GM18511 (cell line): Measurements from ENCODE around the gene GPR25.

Source experiments
- ATAC-seq: cut with Tn5 transposase; IDR thresholded peaks from one replicate; pipeline ENCODE4 v1.9.1; 2021; ENCODE audit warnings: mild to moderate bottlenecking, moderate library complexity; ENCODE audit not compliant: unreplicated experiment

Gene GPR25

DNA sequence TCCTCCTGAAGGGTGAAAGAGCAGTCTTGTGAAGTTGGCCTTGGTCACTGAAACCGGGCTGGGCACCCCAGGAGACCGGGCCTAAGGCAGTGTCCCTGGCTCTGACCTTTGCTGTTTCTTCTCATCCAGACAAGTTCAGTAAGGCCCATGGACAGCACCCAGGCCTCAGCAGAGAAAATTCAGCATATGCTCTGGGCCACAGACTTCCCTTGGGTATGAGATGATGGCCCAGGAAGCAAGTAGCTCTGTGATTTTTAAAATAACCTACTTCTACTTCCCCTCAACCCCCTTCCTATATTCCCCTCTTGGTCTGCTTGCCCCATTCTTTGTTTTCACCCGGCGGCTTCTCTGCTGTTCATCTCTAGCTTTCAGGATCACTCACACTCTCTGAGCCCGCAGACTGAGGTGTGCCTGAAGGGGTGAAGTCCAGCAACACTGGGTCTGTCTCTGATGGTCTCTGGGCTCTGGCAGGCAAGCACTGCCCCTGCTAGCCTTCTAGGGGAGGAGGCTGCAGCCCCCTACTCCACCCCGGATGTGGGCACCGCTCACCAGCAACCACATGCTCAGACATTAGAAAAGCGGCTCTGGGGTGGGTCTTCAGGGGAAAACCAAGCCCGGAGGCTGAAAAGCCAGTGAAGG, 2.9 kb upstream of the GPR25 start:
- ATAC-seq: peak; percentile 51

DNA sequence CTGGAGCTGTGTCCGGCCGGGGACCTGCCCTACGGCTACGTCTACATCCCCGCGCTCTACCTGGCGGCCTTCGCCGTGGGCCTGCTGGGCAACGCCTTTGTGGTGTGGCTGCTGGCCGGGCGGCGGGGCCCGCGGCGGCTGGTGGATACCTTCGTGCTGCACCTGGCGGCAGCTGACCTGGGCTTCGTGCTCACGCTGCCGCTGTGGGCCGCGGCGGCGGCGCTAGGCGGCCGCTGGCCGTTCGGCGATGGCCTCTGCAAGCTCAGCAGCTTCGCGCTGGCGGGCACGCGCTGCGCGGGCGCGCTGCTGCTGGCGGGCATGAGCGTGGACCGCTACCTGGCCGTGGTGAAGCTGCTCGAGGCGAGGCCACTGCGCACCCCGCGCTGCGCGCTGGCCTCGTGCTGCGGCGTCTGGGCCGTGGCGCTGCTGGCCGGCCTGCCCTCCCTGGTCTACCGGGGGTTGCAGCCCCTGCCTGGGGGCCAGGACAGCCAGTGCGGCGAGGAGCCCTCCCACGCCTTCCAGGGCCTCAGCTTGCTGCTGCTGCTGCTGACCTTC, 412 bp downstream of the GPR25 start:
- ATAC-seq: no peak

GRCh38 chr1:200873671-200874397, 1.1 kb downstream of the GPR25 start:
- ATAC-seq: no peak

DNA sequence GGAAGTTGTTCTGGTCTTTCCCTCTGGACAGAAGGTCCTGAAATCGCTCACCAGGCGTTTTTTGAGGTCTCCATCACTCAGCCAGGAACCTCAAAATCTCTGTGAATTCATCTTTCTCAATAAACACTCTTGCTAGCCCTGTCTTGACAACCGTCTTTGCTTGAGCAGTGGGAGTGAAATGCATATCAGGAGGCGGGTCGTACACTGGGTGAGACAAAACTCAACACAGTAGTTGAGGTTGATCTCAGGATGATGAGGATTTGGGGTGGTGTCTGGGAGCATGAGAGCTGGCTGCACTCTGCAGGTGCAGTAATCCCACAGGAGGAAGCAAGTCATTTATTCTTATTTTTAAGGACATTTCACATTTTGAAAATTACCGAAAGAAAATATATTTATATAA, 1.9 kb downstream of the GPR25 start:
- ATAC-seq: no peak

GRCh38 chr1:200875416-200875815, 2.6 kb downstream of the GPR25 start:
- no peak for ATAC-seq

GRCh38 chr1:200877010-200877409, 4.2 kb downstream of the GPR25 start:
- no peak for ATAC-seq

- peak; percentile 76 for ATAC-seq
Observed at GRCh38 chr1:200877839-200878551, 5.2 kb downstream of the GPR25 start.

DNA sequence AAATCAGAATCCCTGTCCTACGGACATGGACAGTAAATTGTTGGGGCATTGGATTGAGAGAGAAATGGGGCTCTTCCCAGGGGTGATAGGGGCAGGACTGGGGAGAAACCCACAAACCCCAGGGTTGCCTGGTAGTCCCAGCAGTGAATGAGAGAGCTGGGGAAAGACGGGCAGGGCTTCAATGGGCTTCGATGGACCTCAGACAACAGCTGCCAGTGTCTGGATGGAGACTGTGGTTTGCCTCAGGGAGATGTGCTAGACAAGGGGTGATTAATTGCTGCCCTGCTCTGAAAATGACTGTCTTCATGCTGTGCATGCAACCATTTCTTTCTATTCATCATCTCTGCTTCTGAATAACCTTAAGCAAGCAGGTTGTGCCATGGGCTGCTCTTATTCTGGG, 7.4 kb downstream of the GPR25 start:
- peak; percentile 66 for ATAC-seq

- ATAC-seq: no peak
Observed at GRCh38 chr1:200883118-200883517, 10.3 kb downstream of the GPR25 start.

GRCh38 chr1:200885623-200886402, 13.0 kb downstream of the GPR25 start:
- no peak for ATAC-seq

GRCh38 chr1:200886594-200886993, 13.8 kb downstream of the GPR25 start:
- no peak for ATAC-seq

DNA sequence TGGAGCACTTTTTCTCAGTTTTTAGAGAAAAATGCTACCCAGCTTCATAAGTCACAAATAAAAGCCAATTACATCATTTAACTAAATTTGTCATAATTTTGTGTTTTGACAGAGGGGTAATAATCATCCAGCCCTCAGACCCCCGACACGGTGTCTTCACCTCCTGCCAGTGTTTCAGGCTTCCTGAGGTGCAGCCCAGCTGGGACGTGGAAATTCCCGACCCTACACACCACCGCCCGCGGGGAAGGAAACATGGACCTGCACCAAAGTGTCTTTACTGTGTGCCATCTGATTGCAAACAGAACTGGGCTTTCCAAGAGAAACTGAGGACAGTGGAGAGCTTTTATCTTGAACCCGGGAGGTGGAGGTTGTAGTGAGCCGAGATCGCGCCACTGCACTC, 14.3 kb downstream of the GPR25 start:
- no peak for ATAC-seq

DNA sequence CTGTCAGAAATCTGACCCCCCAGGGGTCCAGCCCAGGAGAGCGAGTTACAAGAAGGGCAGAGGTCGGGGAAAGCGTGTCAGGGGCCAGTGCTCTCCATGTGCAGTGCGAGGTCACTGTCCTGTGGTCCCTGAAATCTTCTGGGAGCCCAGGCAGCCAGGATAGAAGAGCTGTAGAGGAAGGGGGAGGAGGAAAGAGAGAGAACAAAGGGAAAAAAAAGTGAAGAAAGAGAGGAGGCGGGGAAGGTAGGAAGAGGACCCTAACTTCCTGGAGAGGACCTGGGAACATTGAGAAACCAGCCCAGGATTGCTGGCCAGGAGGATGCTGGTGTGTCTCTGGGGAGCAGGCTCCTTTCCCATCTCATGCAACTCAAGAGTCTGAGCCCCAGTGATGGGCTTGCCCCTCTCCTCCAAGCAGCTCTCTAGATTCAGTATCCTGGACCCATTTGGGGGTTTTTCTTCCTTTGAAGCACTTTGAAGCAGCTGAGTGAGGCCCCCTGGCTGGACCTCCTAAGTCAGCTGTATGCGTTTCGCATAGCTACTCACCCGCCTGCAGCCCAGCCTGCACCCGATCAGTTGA, 15.1 kb downstream of the GPR25 start:
- no peak for ATAC-seq

- ATAC-seq: peak; percentile 91
Observed at GRCh38 chr1:200888349-200888838, 15.6 kb downstream of the GPR25 start.

- ATAC-seq: no peak
Observed at GRCh38 chr1:200889571-200889970, 16.8 kb downstream of the GPR25 start.

GRCh38 chr1:200890027-200890426, 17.2 kb downstream of the GPR25 start:
- ATAC-seq: no peak

- ATAC-seq: no peak
Observed at GRCh38 chr1:200890818-200891773, 18.3 kb downstream of the GPR25 start.

- ATAC-seq: no peak
Observed at GRCh38 chr1:200891774-200892157, 19.0 kb downstream of the GPR25 start.

DNA sequence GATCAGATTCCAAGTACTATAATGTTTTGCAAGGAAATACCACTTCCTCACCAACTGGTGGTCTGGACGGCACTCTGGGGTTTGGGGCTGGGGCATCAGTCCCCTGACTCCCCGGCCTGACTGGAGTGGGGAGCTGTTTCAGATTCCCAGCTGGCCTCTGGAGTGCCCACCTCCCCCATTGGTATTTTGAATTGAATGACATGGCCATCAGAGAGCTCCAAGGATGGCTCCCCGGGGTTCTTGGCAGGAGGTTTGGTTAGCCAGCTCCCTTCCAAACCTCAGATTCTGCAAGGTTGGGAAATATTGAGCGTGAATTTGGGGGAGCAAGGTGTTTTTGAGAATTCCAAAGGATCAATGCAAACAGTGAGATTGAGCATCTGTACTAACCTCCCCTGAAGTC, 19.8 kb downstream of the GPR25 start:
- no peak for ATAC-seq
